ENCODE results near the gene C9orf50. TPM values are rescaled to one million over a fixed set of nuclear protein-coding genes. Genes with fewer than 3 reads are reported as not detected.
A peak's percentile ranks its signal among the peaks of the same experiment; 100 is the strongest.
"Not testable (repeated sequence)": the region's sequence is repeated elsewhere in the genome, so short reads cannot be mapped to it uniquely, and the experiment has no call there.

C9orf50 gene
- total RNA-seq, 3 donors from 2014 or later: 0.48 TPM; not detected in 2

DNA sequence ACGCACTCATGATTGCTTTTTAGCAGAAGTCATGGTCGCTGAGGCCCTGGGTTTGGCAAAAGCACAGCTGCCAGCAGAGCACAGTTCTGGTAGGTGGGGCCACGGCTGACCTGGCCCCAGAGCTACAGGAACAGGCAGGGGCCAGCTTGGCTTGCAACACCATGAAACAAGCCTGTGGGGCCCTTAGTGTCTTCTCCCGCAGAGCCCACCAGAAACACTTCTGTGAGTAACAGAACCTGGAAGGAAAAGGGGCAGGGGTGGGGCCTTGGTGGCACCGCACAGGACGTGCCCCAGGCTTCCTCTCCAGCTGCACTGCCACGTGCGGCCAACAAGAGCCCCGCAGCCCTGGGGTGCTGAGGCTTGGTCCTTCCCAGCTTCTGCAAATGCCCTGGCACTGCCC is 16.2 kb upstream of the C9orf50 start:
- DNase-seq (ENCODE audit: low spot score in 2 of 2): no peak
- no peaks in the 10 kb centered on the region for H3K36me3 ChIP-seq
- H3K4me3 ChIP-seq: no peak overlapping the region
- H3K27me3 ChIP-seq: no peaks in the 10 kb centered on the region
- intact Hi-C loops (cut with DNase I; ENCODE audit: low total_unique reads): no loop called here
- no peaks in the 10 kb centered on the region for H3K9me3 ChIP-seq
- peaks cover 3 to 21% of the 10 kb centered on the region in 2 donors for H3K4me1 ChIP-seq
- H3K27ac ChIP-seq: no peak overlapping the region
- TF ChIP-seq POLR2AphosphoS5 (IDR thresholded peaks at IDR 0.05): no peak
- TF ChIP-seq, protein P1, sequence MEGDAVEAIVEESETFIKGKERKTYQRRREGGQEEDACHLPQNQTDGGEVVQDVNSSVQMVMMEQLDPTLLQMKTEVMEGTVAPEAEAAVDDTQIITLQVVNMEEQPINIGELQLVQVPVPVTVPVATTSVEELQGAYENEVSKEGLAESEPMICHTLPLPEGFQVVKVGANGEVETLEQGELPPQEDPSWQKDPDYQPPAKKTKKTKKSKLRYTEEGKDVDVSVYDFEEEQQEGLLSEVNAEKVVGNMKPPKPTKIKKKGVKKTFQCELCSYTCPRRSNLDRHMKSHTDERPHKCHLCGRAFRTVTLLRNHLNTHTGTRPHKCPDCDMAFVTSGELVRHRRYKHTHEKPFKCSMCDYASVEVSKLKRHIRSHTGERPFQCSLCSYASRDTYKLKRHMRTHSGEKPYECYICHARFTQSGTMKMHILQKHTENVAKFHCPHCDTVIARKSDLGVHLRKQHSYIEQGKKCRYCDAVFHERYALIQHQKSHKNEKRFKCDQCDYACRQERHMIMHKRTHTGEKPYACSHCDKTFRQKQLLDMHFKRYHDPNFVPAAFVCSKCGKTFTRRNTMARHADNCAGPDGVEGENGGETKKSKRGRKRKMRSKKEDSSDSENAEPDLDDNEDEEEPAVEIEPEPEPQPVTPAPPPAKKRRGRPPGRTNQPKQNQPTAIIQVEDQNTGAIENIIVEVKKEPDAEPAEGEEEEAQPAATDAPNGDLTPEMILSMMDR (IDR thresholded peaks at IDR 0.05): no peak
- no peak for TF ChIP-seq POLR2A (IDR thresholded peaks at IDR 0.05)

DNA sequence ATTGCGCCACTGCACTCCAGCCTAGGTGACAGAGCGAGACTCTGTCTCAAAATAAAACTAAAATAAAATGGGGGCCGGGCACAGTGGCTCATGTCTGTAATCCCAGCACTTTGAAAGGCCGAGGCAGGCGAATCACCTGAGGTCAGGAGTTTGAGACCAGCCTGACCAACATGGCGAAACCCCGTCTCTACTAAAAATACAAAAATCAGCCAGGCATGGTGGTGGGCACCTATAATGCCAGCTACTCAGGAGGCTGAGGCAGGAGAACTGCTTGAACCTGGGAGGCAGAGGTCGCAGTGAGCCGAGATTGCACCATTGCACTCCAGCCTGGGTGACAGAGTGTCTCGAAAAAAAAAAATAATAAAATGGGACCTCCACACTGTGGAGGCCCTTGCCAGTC is 15.4 kb upstream of the C9orf50 start:
- H3K27ac ChIP-seq; H3K36me3 ChIP-seq; H3K4me3 ChIP-seq; H3K9me3 ChIP-seq; DNase-seq (ENCODE audit: low spot score in 2 of 2); intact Hi-C loops (cut with DNase I; ENCODE audit: low total_unique reads); H3K27me3 ChIP-seq: not testable (repeated sequence)
- H3K4me1 ChIP-seq: peaks cover 3 to 27% of the 10 kb centered on the region in 2 donors

DNA sequence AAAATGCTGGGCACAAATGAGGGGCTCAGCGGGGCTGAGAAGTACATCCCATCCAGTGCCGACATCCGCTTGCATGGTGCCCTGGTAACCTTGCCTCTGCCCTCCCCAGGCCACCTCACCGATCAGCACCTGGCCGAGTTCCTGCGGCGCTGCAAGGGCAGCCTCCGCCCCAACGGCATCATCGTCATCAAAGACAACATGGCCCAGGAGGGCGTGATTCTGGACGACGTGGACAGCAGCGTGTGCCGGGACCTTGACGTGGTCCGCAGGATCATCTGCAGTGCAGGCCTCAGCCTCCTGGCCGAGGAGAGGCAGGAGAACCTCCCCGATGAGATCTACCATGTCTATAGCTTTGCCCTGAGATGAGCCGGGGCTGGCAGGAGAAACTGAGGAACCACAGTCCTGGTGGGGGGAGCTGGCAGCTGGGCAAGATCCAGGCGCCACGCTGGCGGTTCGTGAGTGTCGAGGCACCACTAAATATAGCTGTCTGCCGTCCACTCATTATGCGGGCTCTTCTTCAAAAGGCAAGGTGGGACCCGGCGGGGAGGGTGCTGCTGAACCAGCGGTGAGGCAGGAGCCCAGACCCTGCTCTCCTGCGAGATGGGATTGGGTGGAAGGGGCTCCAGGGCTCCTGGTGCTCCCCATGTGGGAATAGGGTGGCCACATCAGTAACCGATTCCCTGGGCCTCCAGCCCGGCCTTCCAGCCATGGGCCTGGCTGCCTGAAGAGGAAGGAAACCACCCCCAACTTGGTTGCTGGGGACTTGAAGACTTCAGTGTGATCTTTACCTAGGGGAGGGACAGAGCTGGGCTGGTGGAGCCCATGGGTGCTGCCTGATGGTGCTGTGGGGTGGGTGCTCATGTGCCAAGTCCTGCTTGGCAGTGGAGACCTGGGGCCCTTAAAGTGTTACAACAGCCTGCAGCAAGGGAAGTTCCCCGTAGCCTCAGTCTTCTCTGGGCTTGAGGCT is 14.5 kb upstream of the C9orf50 start:
- TF ChIP-seq POLR2AphosphoS5 (IDR thresholded peaks at IDR 0.05) (no peak), POLR2A (IDR thresholded peaks at IDR 0.05) (no peak)
- TF ChIP-seq, protein P1 (IDR thresholded peaks at IDR 0.05): no peak
- intact Hi-C loops (cut with DNase I; ENCODE audit: low total_unique reads): no loop called here
- Histone ChIP-seq H3K27ac (no peak overlapping the region), H3K27me3 (no peaks in the 10 kb centered on the region), H3K36me3 (no peaks in the 10 kb centered on the region), H3K4me3 (no peak overlapping the region), H3K9me3 (no peaks in the 10 kb centered on the region), H3K4me1 (peaks cover 3 to 25% of the 10 kb centered on the region in 2 donors)
- no peak for DNase-seq (ENCODE audit: low spot score in 2 of 2)

DNA sequence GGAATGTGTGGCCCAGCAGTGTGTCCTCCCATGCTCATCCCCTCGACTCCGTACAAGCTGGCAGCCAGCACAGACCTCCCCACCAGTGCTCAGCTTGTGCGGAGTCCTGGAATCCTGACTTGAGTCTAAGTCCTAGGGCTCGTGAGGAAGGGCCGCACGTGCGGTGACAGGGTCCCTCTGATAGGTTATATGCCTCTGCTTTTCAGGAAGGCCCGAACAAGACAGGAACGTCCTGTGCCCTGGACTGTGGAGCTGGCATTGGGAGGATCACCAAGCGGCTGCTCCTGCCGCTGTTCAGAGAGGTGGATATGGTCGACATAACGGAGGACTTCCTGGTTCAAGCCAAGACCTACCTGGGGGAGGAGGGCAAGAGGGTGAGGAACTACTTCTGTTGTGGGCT is 12.9 kb upstream of the C9orf50 start:
- intact Hi-C loops (cut with DNase I; ENCODE audit: low total_unique reads): no loop called here
- Histone ChIP-seq H3K4me3 (no peak overlapping the region), H3K27ac (no peak overlapping the region), H3K9me3 (no peaks in the 10 kb centered on the region), H3K36me3 (no peaks in the 10 kb centered on the region), H3K4me1 (peaks cover 0 to 18% of the 10 kb centered on the region in 2 donors), H3K27me3 (no peaks in the 10 kb centered on the region)
- DNase-seq (ENCODE audit: low spot score in 2 of 2): no peak
- TF ChIP-seq POLR2A (IDR thresholded peaks at IDR 0.05) (no peak), POLR2AphosphoS5 (IDR thresholded peaks at IDR 0.05) (no peak)
- TF ChIP-seq, protein P1 (IDR thresholded peaks at IDR 0.05): no peak

DNA sequence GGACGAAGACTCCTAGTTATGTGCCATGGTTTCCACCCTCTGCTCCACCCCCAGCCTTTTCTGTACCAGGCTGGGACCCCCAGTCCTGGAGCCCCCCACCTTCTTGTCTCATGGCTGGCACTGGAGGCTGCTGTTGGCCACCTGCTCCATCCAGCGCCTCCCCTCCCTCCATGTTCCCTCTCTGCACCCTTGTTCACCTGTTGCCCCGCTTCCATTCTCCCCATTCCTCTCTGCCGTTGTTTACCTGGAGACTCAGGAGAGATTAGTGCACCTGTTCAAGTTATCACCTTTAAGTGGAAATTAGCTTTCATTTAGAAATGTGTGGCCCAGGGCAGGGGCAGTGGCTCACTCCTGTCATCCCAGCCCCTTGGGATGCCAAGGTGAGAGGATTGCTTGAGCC is 12.3 kb upstream of the C9orf50 start:
- peaks cover 0 to 18% of the 10 kb centered on the region in 2 donors for H3K4me1 ChIP-seq
- H3K4me3 ChIP-seq: no peak overlapping the region
- no peak for DNase-seq (ENCODE audit: low spot score in 2 of 2)
- H3K27me3 ChIP-seq: no peaks in the 10 kb centered on the region
- intact Hi-C loops (cut with DNase I; ENCODE audit: low total_unique reads): no loop called here
- TF ChIP-seq POLR2A (IDR thresholded peaks at IDR 0.05) (no peak), POLR2AphosphoS5 (IDR thresholded peaks at IDR 0.05) (no peak)
- TF ChIP-seq, protein P1 (IDR thresholded peaks at IDR 0.05): no peak
- no peaks in the 10 kb centered on the region for H3K36me3 ChIP-seq
- peak overlapping the region in 1 of 2 donors; percentile 2 for H3K27ac ChIP-seq
- no peaks in the 10 kb centered on the region for H3K9me3 ChIP-seq

Measured in breast epithelium (tissue), 4 donors.